Measurements from ENCODE around the gene NRP2.

Gene NRP2

GRCh38 chr2:205803500-205803899 is 121.2 kb downstream of the NRP2 start:
- no peak for DNase-seq (ENCODE audit: low spot score)

GRCh38 chr2:205805136-205805535 is 122.8 kb downstream of the NRP2 start:
- no peak for DNase-seq (ENCODE audit: low spot score)

- DNase-seq (ENCODE audit: low spot score): no peak
These were observed 124.0 kb downstream of the NRP2 start for GRCh38 chr2:205806143-205806905.

- no peak for DNase-seq (ENCODE audit: low spot score)
These were observed 124.9 kb downstream of the NRP2 start for GRCh38 chr2:205807229-205807628.

- no peak for DNase-seq (ENCODE audit: low spot score)
These were observed 125.5 kb downstream of the NRP2 start for GRCh38 chr2:205807758-205808157.

GRCh38 chr2:205808486-205809121 is 126.3 kb downstream of the NRP2 start:
- no peak for DNase-seq (ENCODE audit: low spot score)

- no peak for DNase-seq (ENCODE audit: low spot score)
These were observed 129.1 kb downstream of the NRP2 start for GRCh38 chr2:205811387-205811786.

GRCh38 chr2:205814039-205814364 is 131.7 kb downstream of the NRP2 start:
- no peak for DNase-seq (ENCODE audit: low spot score)

GRCh38 chr2:205815673-205816072 is 133.4 kb downstream of the NRP2 start:
- DNase-seq (ENCODE audit: low spot score): no peak

- no peak for DNase-seq (ENCODE audit: low spot score)
These were observed 134.0 kb downstream of the NRP2 start for GRCh38 chr2:205816268-205816667.

- no peak for DNase-seq (ENCODE audit: low spot score)
These were observed 140.3 kb downstream of the NRP2 start for GRCh38 chr2:205822579-205822978.

- DNase-seq (ENCODE audit: low spot score): no peak
These were observed 145.6 kb downstream of the NRP2 start for GRCh38 chr2:205827809-205828365.

GRCh38 chr2:205833864-205834263 is 151.6 kb downstream of the NRP2 start:
- no peak for DNase-seq (ENCODE audit: low spot score)

- no peak for DNase-seq (ENCODE audit: low spot score)
These were observed 152.5 kb downstream of the NRP2 start for GRCh38 chr2:205834796-205835195.

- no peak for DNase-seq (ENCODE audit: low spot score)
These were observed 153.0 kb downstream of the NRP2 start for GRCh38 chr2:205835251-205835791.

GRCh38 chr2:205835923-205836322 is 153.6 kb downstream of the NRP2 start:
- no peak for DNase-seq (ENCODE audit: low spot score)

- DNase-seq (ENCODE audit: low spot score): no peak
These were observed 154.3 kb downstream of the NRP2 start for GRCh38 chr2:205836477-205837221.

GRCh38 chr2:205837663-205838062 is 155.4 kb downstream of the NRP2 start:
- DNase-seq (ENCODE audit: low spot score): no peak

- no peak for DNase-seq (ENCODE audit: low spot score)
These were observed 163.1 kb downstream of the NRP2 start for GRCh38 chr2:205845446-205845845.

All from CD4-positive, alpha-beta T cell treated with Interleukin-15 for 4 hours (primary cell).